ENCODE measurements around the gene APBA2. TPM values are rescaled to one million over a fixed set of nuclear protein-coding genes. Genes with fewer than 3 reads are reported as not detected.
"Not testable (repeated sequence)": the region's sequence is repeated elsewhere in the genome, so short reads cannot be mapped to it uniquely, and the experiment has no call there.

The APBA2 gene
- 1 to 10 TPM; 2.3 to 3.8 TPM for total RNA-seq

GRCh38 chr15:28885630-28886430, at the start of gene APBA2:
Gene APBA2, plus strand, starts transcription at chr15:28885974. Its CDS starts 167,911 bp downstream, at chr15:29053885.
- Mint-ChIP-seq H3K9me3 (no peaks in the 10 kb centered on the region), H3K4me1 (peaks cover 22% of the 10 kb centered on the region), H3K4me3 (peak within 1 kb of the TSS; percentile 64), H3K36me3 (ENCODE audit: low read depth) (no peaks in the 10 kb centered on the region), H3K27me3 (peaks cover 3% of the 10 kb centered on the region), H3K27ac (no peak within 1 kb of the TSS)
- ATAC-seq (replicated peaks) = peak; percentile 46

GRCh38 chr15:28840285-28840684, 45.5 kb upstream of the APBA2 start:
- not testable (repeated sequence) for H3K4me1 Mint-ChIP-seq; H3K4me3 Mint-ChIP-seq; H3K36me3 Mint-ChIP-seq (ENCODE audit: low read depth); H3K27ac Mint-ChIP-seq; ATAC-seq (replicated peaks); H3K9me3 Mint-ChIP-seq; H3K27me3 Mint-ChIP-seq

GRCh38 chr15:28842210-28842609, 43.6 kb upstream of the APBA2 start:
- H3K4me3 Mint-ChIP-seq; ATAC-seq (replicated peaks); H3K27ac Mint-ChIP-seq; H3K9me3 Mint-ChIP-seq; H3K4me1 Mint-ChIP-seq; H3K36me3 Mint-ChIP-seq (ENCODE audit: low read depth); H3K27me3 Mint-ChIP-seq: not testable (repeated sequence)

- H3K27ac Mint-ChIP-seq; H3K4me1 Mint-ChIP-seq; H3K9me3 Mint-ChIP-seq; ATAC-seq (replicated peaks); H3K27me3 Mint-ChIP-seq; H3K4me3 Mint-ChIP-seq; H3K36me3 Mint-ChIP-seq (ENCODE audit: low read depth): not testable (repeated sequence)
Observed at GRCh38 chr15:28843520-28843919, 42.3 kb upstream of the APBA2 start.

- H3K27me3 Mint-ChIP-seq; H3K9me3 Mint-ChIP-seq; H3K27ac Mint-ChIP-seq; H3K4me1 Mint-ChIP-seq; H3K4me3 Mint-ChIP-seq; ATAC-seq (replicated peaks); H3K36me3 Mint-ChIP-seq (ENCODE audit: low read depth): not testable (repeated sequence)
Observed at GRCh38 chr15:28844147-28844546, 41.6 kb upstream of the APBA2 start.

GRCh38 chr15:28847247-28847646, 38.5 kb upstream of the APBA2 start:
- not testable (repeated sequence) for H3K27me3 Mint-ChIP-seq; H3K36me3 Mint-ChIP-seq (ENCODE audit: low read depth); H3K9me3 Mint-ChIP-seq; H3K4me3 Mint-ChIP-seq; H3K4me1 Mint-ChIP-seq; H3K27ac Mint-ChIP-seq
- ATAC-seq (replicated peaks) = peak; percentile 99

- not testable (repeated sequence) for H3K27me3 Mint-ChIP-seq; H3K9me3 Mint-ChIP-seq; H3K4me3 Mint-ChIP-seq; H3K27ac Mint-ChIP-seq; ATAC-seq (replicated peaks); H3K36me3 Mint-ChIP-seq (ENCODE audit: low read depth); H3K4me1 Mint-ChIP-seq
Observed at GRCh38 chr15:28847959-28848358, 37.8 kb upstream of the APBA2 start.

GRCh38 chr15:28848521-28848920, 37.3 kb upstream of the APBA2 start, which contains the start of gene GOLGA6L7:
Gene GOLGA6L7, minus strand, starts transcription at chr15:28848644. Its CDS starts 95 bp downstream, at chr15:28848549.
- not testable (repeated sequence) for ATAC-seq (replicated peaks); H3K27ac Mint-ChIP-seq; H3K9me3 Mint-ChIP-seq; H3K27me3 Mint-ChIP-seq; H3K36me3 Mint-ChIP-seq (ENCODE audit: low read depth); H3K4me3 Mint-ChIP-seq; H3K4me1 Mint-ChIP-seq

GRCh38 chr15:28849271-28849670, 36.5 kb upstream of the APBA2 start:
- not testable (repeated sequence) for ATAC-seq (replicated peaks); H3K27me3 Mint-ChIP-seq; H3K36me3 Mint-ChIP-seq (ENCODE audit: low read depth); H3K27ac Mint-ChIP-seq; H3K9me3 Mint-ChIP-seq; H3K4me3 Mint-ChIP-seq; H3K4me1 Mint-ChIP-seq

GRCh38 chr15:28849766-28850165, 36.0 kb upstream of the APBA2 start:
- not testable (repeated sequence) for H3K4me1 Mint-ChIP-seq; H3K4me3 Mint-ChIP-seq; H3K36me3 Mint-ChIP-seq (ENCODE audit: low read depth); H3K27ac Mint-ChIP-seq; H3K9me3 Mint-ChIP-seq; ATAC-seq (replicated peaks); H3K27me3 Mint-ChIP-seq

- H3K27ac Mint-ChIP-seq; H3K4me1 Mint-ChIP-seq; ATAC-seq (replicated peaks); H3K36me3 Mint-ChIP-seq (ENCODE audit: low read depth); H3K4me3 Mint-ChIP-seq; H3K27me3 Mint-ChIP-seq; H3K9me3 Mint-ChIP-seq: not testable (repeated sequence)
Observed at GRCh38 chr15:28853654-28854053, 32.1 kb upstream of the APBA2 start.

- H3K4me3 Mint-ChIP-seq; H3K9me3 Mint-ChIP-seq; ATAC-seq (replicated peaks); H3K27me3 Mint-ChIP-seq; H3K4me1 Mint-ChIP-seq; H3K36me3 Mint-ChIP-seq (ENCODE audit: low read depth); H3K27ac Mint-ChIP-seq: not testable (repeated sequence)
Observed at GRCh38 chr15:28854578-28854977, 31.2 kb upstream of the APBA2 start.

GRCh38 chr15:28861031-28861534, 24.7 kb upstream of the APBA2 start:
- no peak overlapping the region for H3K27ac Mint-ChIP-seq
- H3K27me3 Mint-ChIP-seq = no peaks in the 10 kb centered on the region
- H3K9me3 Mint-ChIP-seq = no peaks in the 10 kb centered on the region
- no peak for ATAC-seq (replicated peaks)
- no peaks in the 10 kb centered on the region for H3K36me3 Mint-ChIP-seq (ENCODE audit: low read depth)
- H3K4me3 Mint-ChIP-seq = no peak overlapping the region
- H3K4me1 Mint-ChIP-seq = no peaks in the 10 kb centered on the region

- not testable (repeated sequence) for H3K36me3 Mint-ChIP-seq (ENCODE audit: low read depth); H3K27me3 Mint-ChIP-seq; H3K4me1 Mint-ChIP-seq; ATAC-seq (replicated peaks); H3K4me3 Mint-ChIP-seq; H3K27ac Mint-ChIP-seq; H3K9me3 Mint-ChIP-seq
Observed at GRCh38 chr15:28861589-28862293, 24.0 kb upstream of the APBA2 start.

- Mint-ChIP-seq H3K27me3 (no peaks in the 10 kb centered on the region), H3K4me3 (no peak overlapping the region), H3K9me3 (no peaks in the 10 kb centered on the region), H3K4me1 (no peaks in the 10 kb centered on the region), H3K36me3 (ENCODE audit: low read depth) (no peaks in the 10 kb centered on the region), H3K27ac (no peak overlapping the region)
- no peak for ATAC-seq (replicated peaks)
Observed at GRCh38 chr15:28868744-28869345, 16.9 kb upstream of the APBA2 start.
